Activated CD8-positive, alpha-beta memory T cell treated with anti-CD3 and anti-CD28 coated beads, Interleukin-2, amount 50 U/mL, for 24 hours (primary cell): ENCODE data around the gene TOR1B.
A peak's percentile ranks its signal among the peaks of the same experiment; 100 is the strongest.
"Not testable (repeated sequence)": the region's sequence is repeated elsewhere in the genome, so short reads cannot be mapped to it uniquely, and the experiment has no call there.

Experiments
- DNase-seq: peaks from one replicate; pipeline ENCODE4 v3.0.0-alpha.2; 2020; ENCODE audit errors: extremely low read depth

Gene TOR1B

GRCh38 chr9:129776566-129776937 lies 26.4 kb upstream of the TOR1B start:
- DNase-seq = no peak

DNA sequence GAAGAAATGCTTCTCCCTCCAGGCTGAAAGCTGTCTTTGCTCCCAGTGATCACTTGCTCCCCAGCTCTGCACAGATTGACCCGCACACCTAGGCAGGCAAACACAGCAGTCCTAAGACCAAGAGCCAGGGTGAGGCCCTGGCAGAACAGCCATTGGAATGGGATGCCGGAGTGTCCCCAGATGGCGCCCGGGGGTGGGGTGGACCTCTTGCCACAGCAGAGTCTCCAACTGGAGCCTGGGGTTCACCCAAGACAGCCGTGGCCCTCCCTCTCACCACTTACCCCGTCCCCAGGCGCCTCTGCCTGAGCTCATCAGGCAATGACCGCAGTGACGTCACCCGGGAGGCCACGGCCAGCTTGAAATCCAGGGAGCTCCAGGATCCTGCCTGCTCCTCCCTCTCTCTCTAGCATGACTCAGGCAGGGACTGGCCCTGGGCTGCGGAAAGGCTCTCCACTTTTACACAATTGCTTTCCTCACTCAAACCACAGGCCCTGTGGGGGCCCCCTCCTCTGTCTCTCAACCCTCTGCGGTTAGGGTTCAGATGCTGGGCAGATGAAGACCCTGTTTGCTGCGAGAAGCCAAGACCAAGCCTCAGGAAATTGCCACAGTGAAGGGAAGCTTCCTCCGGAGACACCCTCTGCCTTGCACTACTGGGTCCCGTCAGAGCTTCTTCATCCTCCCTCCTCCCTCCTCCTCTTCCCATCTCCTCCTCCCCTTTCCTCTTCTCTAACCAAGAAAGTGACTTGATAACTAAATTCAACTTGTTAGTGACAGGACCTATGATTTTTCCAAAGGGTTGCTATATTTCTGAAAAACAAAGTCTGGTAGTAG lies 25.8 kb upstream of the TOR1B start:
- DNase-seq = peak; percentile 26

DNA sequence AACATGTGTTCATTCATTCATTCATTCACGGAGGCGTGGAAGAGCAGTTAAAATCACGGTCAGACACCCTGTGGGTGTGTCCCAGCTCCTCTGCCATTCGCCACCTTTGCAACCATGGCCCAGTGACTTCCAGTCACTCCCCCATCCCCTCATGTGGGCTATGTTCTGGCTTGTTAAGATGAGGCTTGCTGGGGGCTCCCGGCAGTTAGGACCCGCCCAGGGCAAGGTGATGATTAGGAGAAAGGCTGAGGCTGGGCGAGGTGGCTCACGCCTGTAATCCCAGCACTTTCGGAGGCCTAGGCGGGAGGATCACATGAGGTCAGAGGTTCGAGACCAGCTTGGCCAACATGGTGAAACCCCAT lies 25.2 kb upstream of the TOR1B start:
- DNase-seq = no peak

DNA sequence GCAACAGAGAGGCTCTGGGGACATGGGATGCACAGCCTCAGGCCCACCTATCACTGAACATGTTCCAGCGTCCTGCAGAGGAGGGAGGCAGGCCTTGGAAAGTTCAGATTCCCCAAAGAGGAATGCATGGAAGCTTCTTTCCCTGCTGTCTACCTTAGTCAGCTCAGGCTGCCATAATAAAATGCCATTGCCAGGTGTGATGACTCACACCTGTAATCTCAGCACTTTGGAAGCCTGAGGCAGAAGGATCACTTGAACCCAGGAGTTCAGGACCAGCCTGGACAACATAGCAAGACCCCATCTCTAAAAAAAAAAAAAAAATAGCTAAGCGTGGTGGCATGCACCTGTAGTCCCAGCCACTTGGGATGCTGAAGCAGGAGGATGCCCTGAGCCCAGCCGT lies 24.5 kb upstream of the TOR1B start:
- no peak for DNase-seq

GRCh38 chr9:129779560-129780190 lies 23.3 kb upstream of the TOR1B start:
- no peak for DNase-seq

GRCh38 chr9:129781131-129781530 lies 21.9 kb upstream of the TOR1B start:
- no peak for DNase-seq

GRCh38 chr9:129781981-129782380 lies 21.0 kb upstream of the TOR1B start:
- DNase-seq = no peak

- DNase-seq = peak; percentile 42
Measured at GRCh38 chr9:129783516-129784361, 19.2 kb upstream of the TOR1B start.

GRCh38 chr9:129784970-129785369 lies 18.0 kb upstream of the TOR1B start:
- DNase-seq = not testable (repeated sequence)

DNA sequence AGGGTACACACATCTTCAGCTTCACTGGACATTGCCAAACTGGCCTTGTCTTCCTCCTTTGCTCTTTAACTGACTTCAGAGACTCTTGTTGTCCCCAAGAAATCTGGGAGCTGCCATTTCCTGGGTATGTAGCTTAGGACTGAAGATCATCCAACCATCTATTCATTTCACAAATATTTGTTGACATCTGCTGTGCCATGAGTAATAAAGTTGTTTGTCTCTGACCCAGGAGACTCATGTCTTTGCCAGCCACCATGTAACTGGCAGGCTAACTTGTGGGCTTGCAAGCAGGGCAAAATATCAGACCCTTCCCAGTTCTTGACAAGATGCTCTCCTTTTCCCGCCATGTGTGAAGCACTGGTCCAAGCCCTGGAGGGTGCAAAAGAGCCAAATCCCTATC lies 17.1 kb upstream of the TOR1B start:
- no peak for DNase-seq

GRCh38 chr9:129786481-129786880 lies 16.5 kb upstream of the TOR1B start:
- DNase-seq = no peak

DNA sequence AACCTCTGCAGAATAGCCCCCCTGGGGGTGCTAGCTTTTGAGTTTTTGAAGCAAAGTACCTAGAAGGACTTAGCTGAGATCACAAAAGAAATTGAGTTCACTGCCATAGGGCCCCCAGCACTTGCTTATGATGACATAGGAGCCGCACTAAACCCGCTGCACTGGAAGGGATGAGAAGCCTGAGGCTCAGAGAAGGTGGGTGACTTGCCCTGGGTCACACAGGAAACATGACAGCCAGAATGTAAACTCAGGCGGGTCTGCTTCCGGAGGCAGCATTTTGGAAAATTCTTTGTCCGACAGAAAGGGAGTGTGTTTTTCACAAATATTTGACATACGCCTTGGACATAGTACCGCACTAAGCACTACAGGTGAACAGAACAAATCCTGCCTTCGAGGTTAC lies 8.4 kb upstream of the TOR1B start:
- DNase-seq = no peak

DNA sequence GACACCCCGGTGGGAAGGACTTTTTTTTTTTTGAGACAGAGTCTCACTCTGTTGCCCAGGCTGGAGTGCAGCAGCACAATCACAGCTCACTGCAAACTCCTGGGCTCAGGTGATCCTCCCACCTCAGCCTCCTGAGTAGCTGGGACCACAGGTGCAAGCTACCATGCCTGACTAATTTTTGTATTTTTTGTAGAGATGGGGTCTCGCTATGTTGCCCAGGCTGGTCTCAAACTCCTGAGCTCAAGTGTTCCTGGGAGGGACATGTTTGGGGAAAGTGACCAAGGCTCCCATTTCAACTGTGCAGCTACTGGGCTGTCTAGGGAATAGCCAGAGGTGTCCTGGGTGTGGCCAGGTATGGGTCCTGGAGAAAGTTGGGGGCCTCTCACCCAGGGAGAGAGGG lies 7.0 kb upstream of the TOR1B start:
- DNase-seq = not testable (repeated sequence)

DNA sequence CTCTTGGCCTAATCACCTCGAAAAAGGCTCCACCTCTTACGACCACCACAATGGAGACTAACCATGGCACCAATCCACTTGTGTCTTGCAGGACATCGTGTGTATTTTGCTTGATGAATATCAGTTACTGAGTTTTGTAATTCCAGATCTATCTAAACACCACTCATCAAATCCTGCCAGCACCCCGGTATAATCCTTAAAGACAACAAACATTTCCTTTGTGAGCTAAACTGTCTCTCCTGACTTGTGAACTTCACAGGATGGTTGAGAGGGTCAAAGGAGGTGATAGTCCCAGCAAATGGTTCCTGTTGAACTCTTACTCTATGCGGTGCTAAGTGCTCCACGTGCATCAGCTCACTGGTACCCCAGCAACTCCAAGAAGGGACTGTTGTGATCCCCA lies 4.0 kb upstream of the TOR1B start:
- no peak for DNase-seq

GRCh38 chr9:129801504-129801903 lies 1.5 kb upstream of the TOR1B start:
- DNase-seq = no peak

- DNase-seq = no peak
Measured at GRCh38 chr9:129803676-129804060, 684 bp downstream of the TOR1B start.

DNA sequence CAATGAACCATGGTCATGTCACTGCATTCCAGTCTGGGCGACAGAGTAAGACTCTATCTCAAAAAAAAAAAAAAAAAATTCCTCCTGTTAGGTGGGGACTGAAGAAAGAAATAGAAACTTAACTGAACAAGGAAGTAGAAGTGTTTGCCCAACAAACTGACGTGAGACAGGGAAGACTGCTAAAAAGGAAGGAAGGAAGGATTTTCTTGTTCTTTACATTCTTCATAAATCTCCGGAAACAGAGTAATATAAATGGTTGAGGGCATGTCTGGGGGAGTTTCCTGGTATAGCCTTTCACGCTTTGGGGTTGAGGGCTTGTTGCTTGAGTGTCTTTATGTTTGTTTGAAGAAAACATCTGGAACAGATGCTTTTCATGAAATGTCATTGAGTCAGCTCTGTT lies 3.1 kb downstream of the TOR1B start:
- DNase-seq = no peak

- DNase-seq = no peak
Measured at GRCh38 chr9:129809346-129809745, 6.4 kb downstream of the TOR1B start.

GRCh38 chr9:129810116-129810515 lies 7.1 kb downstream of the TOR1B start:
- no peak for DNase-seq

GRCh38 chr9:129810788-129811187 lies 7.8 kb downstream of the TOR1B start:
- DNase-seq = no peak

- no peak for DNase-seq
Measured at GRCh38 chr9:129811967-129812363, 9.0 kb downstream of the TOR1B start.

- no peak for DNase-seq
Measured at GRCh38 chr9:129812385-129812784, 9.4 kb downstream of the TOR1B start.

DNA sequence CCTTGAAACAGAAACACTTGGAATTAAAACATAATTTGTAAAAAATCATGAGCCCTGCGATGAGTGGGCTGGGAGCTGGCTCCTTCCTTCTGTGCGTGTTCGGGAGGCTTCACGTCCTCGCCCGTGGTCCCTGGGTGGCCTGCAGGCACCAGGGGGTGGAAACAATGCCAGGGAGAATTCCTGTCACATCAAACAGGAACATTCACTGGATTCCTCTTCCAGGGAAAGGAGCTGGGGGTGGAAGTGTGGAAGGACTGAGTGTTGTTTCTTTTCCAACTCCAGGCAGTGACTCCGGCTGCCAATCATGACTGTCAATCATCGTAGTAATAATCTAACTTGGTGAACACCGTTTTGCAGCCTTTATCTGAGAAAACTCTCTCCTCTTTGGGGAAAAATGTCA lies 10.7 kb downstream of the TOR1B start:
- no peak for DNase-seq
